ENCODE data around the gene COMMD10. TPM values are rescaled to one million over a fixed set of nuclear protein-coding genes. Genes with fewer than 3 reads are reported as not detected.

Gene COMMD10
- total and polyA plus RNA-seq, 2 of the 4 experiments (the other 2 are of a cell fraction) = 12.8 to 20.4 TPM

- no TSS peak for BruUV-seq (replicated peaks)
- Histone ChIP-seq H4K5ac (ENCODE audit: low read depth, low read length) (no peak overlapping the region), H3K18ac (ENCODE audit: low read depth, low read length) (no peak overlapping the region), H2AFZ (replicated peaks; ENCODE audit: low read length, poor library complexity) (no peak overlapping the region), H2AK5ac (ENCODE audit: low read depth, low read length) (no peak overlapping the region), H2BK5ac (ENCODE audit: low read depth, low read length, poor library complexity, severe bottlenecking) (no peak overlapping the region), H2BK120ac (ENCODE audit: low read depth, low read length) (no peak overlapping the region), H3K4ac (ENCODE audit: low read depth, low read length) (no peak overlapping the region), H4K20me1 (ENCODE audit: insufficient read depth, low read length) (no peaks in the 10 kb centered on the region), H4K91ac (ENCODE audit: insufficient read depth, low read depth, low read length) (no peak overlapping the region), H4K8ac (ENCODE audit: low read depth in 2 of 2, low read length in 2 of 2) (no peak overlapping the region), H3K23ac (ENCODE audit: low read depth, low read length) (no peak overlapping the region), H2BK20ac (ENCODE audit: low read depth, low read length) (no peak overlapping the region), H3K4me2 (ENCODE audit: low read depth, low read length) (no peak overlapping the region), H3K9me3 (ENCODE audit: control insufficient read depth, insufficient read depth, low read length) (no peaks in the 10 kb centered on the region), H3K4me3 (ENCODE audit: insufficient read depth, low read depth, low read length) (no peak overlapping the region), H2BK15ac (ENCODE audit: low read depth, low read length) (no peak overlapping the region), H3K27ac (ENCODE audit: insufficient read depth, low read length) (no peak overlapping the region), H3K9me1 (ENCODE audit: insufficient read depth, low read length) (no peaks in the 10 kb centered on the region), H3K79me1 (ENCODE audit: low read depth in 1 of 2, low read length in 2 of 2) (no peaks in the 10 kb centered on the region), H3K27me3 (ENCODE audit: control insufficient read depth, insufficient read depth, low read length) (no peaks in the 10 kb centered on the region), H3K4me1 (ENCODE audit: control insufficient read depth, insufficient read depth, low read length) (no peaks in the 10 kb centered on the region), H3K14ac (replicated peaks; ENCODE audit: low read depth, low read length) (no peak overlapping the region), H3K9ac (ENCODE audit: low read depth, low read length) (no peak overlapping the region), H3K36me3 (ENCODE audit: control insufficient read depth, insufficient read depth, low read length) (peaks cover 7% of the 10 kb centered on the region), H2AK9ac (replicated peaks; ENCODE audit: low read depth, low read length, poor library complexity) (no peak overlapping the region), H3K56ac (ENCODE audit: extremely low read depth, insufficient read depth, low read length) (no peak overlapping the region)
- ChIA-PET POLR2A (ENCODE audit: unreplicated experiment) (no interaction called here), CTCF (no interaction called here)
- DNase-seq (no peak), ATAC-seq (ENCODE audit: low read depth) (no peak)
- in situ Hi-C loops (cut with MboI; ENCODE audit: low sequenced_read_pairs) (no loop called here), dilution Hi-C loops (cut with HindIII; ENCODE audit: low sequenced_read_pairs, unreplicated experiment) (no loop called here), intact Hi-C loops (cut with micrococcal nuclease) (no loop called here)
- WGBS, 2 experiments (ENCODE audit: extremely low coverage in 2 of 2, insufficient read length in 1 of 2) = no CpG with 5 or more reads among the region's 4 CpGs
- TF ChIP-seq CEBPB (IDR thresholded peaks at IDR 0.05; ENCODE audit: low read depth, low read length) (no peak), SMC3 (IDR thresholded peaks at IDR 0.05; ENCODE audit: low read depth, low read length) (no peak), NFE2L2 (IDR thresholded peaks at IDR 0.05; ENCODE audit: low read depth, low read length) (no peak), RFX5 (IDR thresholded peaks at IDR 0.05; ENCODE audit: low read depth, low read length) (no peak), CTCF (conservative IDR thresholded peaks at IDR 0.05; ENCODE audit: low read depth, low read length) (no peak), CHD1 (IDR thresholded peaks at IDR 0.05; ENCODE audit: low read depth, low read length) (no peak), FOS (IDR thresholded peaks at IDR 0.05; ENCODE audit: low read depth, low read length) (no peak), MAZ (IDR thresholded peaks at IDR 0.05; ENCODE audit: borderline replicate concordance, low read depth, low read length) (no peak), MAFK (IDR thresholded peaks at IDR 0.05; ENCODE audit: low read depth, low read length) (no peak), RAD21 (IDR thresholded peaks at IDR 0.05; ENCODE audit: low read length) (no peak), MXI1 (IDR thresholded peaks at IDR 0.05; ENCODE audit: borderline replicate concordance, low read depth, low read length) (no peak), BHLHE40 (IDR thresholded peaks at IDR 0.05; ENCODE audit: low read depth, low read length) (no peak), RCOR1 (IDR thresholded peaks at IDR 0.05; ENCODE audit: insufficient replicate concordance, low read length) (no peak), POLR2A (IDR thresholded peaks at IDR 0.05; ENCODE audit: low read depth, low read length) (no peak)
- TF ChIP-seq, protein P1, sequence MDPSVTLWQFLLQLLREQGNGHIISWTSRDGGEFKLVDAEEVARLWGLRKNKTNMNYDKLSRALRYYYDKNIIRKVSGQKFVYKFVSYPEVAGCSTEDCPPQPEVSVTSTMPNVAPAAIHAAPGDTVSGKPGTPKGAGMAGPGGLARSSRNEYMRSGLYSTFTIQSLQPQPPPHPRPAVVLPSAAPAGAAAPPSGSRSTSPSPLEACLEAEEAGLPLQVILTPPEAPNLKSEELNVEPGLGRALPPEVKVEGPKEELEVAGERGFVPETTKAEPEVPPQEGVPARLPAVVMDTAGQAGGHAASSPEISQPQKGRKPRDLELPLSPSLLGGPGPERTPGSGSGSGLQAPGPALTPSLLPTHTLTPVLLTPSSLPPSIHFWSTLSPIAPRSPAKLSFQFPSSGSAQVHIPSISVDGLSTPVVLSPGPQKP (IDR thresholded peaks at IDR 0.05; ENCODE audit: borderline replicate concordance, low read depth, low read length) = no peak
Observed at GRCh38 chr5:116097301-116097700, 12.5 kb downstream of the COMMD10 start.

Measured in IMR-90 (cell line).